Measurements from ENCODE around the gene NPAS2. TPM values are rescaled to one million over a fixed set of nuclear protein-coding genes. Genes with fewer than 3 reads are reported as not detected.

NPAS2 gene
- total RNA-seq, 2 donors from 2014 or later: 1.1 to 1.6 TPM

- 75 to 95% methylated on average over 4 to 5 of the region's 5 CpGs for WGBS, 2 experiments (ENCODE audit: insufficient coverage in 1 of 2, insufficient read length in 1 of 2)
- Mint-ChIP-seq H3K27me3 (ENCODE audit: insufficient read depth) (no peaks in the 10 kb centered on the region), H3K4me1 (peaks cover 7% of the 10 kb centered on the region), H3K4me3 (no peak overlapping the region), H3K27ac (no peak overlapping the region), H3K36me3 (ENCODE audit: low read depth) (no peaks in the 10 kb centered on the region), H3K9me3 (no peaks in the 10 kb centered on the region)
- no peaks in the 10 kb centered on the region for H3K4me1 ChIP-seq (ENCODE audit: control insufficient read depth, insufficient read depth, low read length)
- H3K27me3 ChIP-seq (ENCODE audit: control insufficient read depth, insufficient read depth, low read length, poor library complexity, severe bottlenecking): no peaks in the 10 kb centered on the region
- DNase-seq: peak; percentile 26
- TF ChIP-seq CTCF (conservative IDR thresholded peaks at IDR 0.05): no peak
- no peaks in the 10 kb centered on the region for H3K9me3 ChIP-seq (ENCODE audit: control insufficient read depth, low read length)
- no peak overlapping the region for H3K27ac ChIP-seq (ENCODE audit: low read depth, low read length)
- H3K4me3 ChIP-seq (ENCODE audit: low read length): no peak overlapping the region
- H3K36me3 ChIP-seq (ENCODE audit: control insufficient read depth, insufficient read depth, low read length): no peaks in the 10 kb centered on the region
- no peak overlapping the region for H3K9ac ChIP-seq (ENCODE audit: extremely low read depth, low read length, poor library complexity, severe bottlenecking)
These were observed 57.6 kb downstream of the NPAS2 start for GRCh38 chr2:100877555-100877954.

GRCh38 chr2:100878000-100878791 lies 58.3 kb downstream of the NPAS2 start:
- Mint-ChIP-seq H3K36me3 (ENCODE audit: low read depth) (no peaks in the 10 kb centered on the region), H3K4me1 (peaks cover 7% of the 10 kb centered on the region), H3K27ac (no peak overlapping the region), H3K4me3 (no peak overlapping the region), H3K27me3 (ENCODE audit: insufficient read depth) (no peaks in the 10 kb centered on the region), H3K9me3 (no peaks in the 10 kb centered on the region)
- WGBS, 2 experiments (ENCODE audit: insufficient coverage in 1 of 2, insufficient read length in 1 of 2): 88 to 94% methylated on average over 15 to 16 of the region's 16 CpGs
- TF ChIP-seq CTCF (conservative IDR thresholded peaks at IDR 0.05): no peak
- no peak overlapping the region for H3K27ac ChIP-seq (ENCODE audit: low read depth, low read length)
- no peaks in the 10 kb centered on the region for H3K9me3 ChIP-seq (ENCODE audit: control insufficient read depth, low read length)
- no peaks in the 10 kb centered on the region for H3K36me3 ChIP-seq (ENCODE audit: control insufficient read depth, insufficient read depth, low read length)
- no peaks in the 10 kb centered on the region for H3K27me3 ChIP-seq (ENCODE audit: control insufficient read depth, insufficient read depth, low read length, poor library complexity, severe bottlenecking)
- peak; percentile 31 for DNase-seq
- no peaks in the 10 kb centered on the region for H3K4me1 ChIP-seq (ENCODE audit: control insufficient read depth, insufficient read depth, low read length)
- H3K9ac ChIP-seq (ENCODE audit: extremely low read depth, low read length, poor library complexity, severe bottlenecking): no peak overlapping the region
- H3K4me3 ChIP-seq (ENCODE audit: low read length): no peak overlapping the region

GRCh38 chr2:100879296-100879695 lies 59.4 kb downstream of the NPAS2 start:
- DNase-seq: no peak
- no peak overlapping the region for H3K4me3 Mint-ChIP-seq
- H3K36me3 Mint-ChIP-seq (ENCODE audit: low read depth): no peaks in the 10 kb centered on the region
- no peaks in the 10 kb centered on the region for H3K9me3 ChIP-seq (ENCODE audit: control insufficient read depth, low read length)
- no peak overlapping the region for H3K27ac ChIP-seq (ENCODE audit: low read depth, low read length)
- H3K9me3 Mint-ChIP-seq: no peaks in the 10 kb centered on the region
- no peak overlapping the region for H3K4me3 ChIP-seq (ENCODE audit: low read length)
- no peak overlapping the region for H3K27ac Mint-ChIP-seq
- H3K4me1 ChIP-seq (ENCODE audit: control insufficient read depth, insufficient read depth, low read length): no peaks in the 10 kb centered on the region
- no peaks in the 10 kb centered on the region for H3K27me3 Mint-ChIP-seq (ENCODE audit: insufficient read depth)
- peaks cover 7% of the 10 kb centered on the region for H3K4me1 Mint-ChIP-seq
- H3K36me3 ChIP-seq (ENCODE audit: control insufficient read depth, insufficient read depth, low read length): no peaks in the 10 kb centered on the region
- no peaks in the 10 kb centered on the region for H3K27me3 ChIP-seq (ENCODE audit: control insufficient read depth, insufficient read depth, low read length, poor library complexity, severe bottlenecking)
- WGBS, 2 experiments (ENCODE audit: insufficient coverage in 1 of 2, insufficient read length in 1 of 2): 86 to 88% methylated on average over 1 to 3 of the region's 3 CpGs
- no peak for TF ChIP-seq CTCF (conservative IDR thresholded peaks at IDR 0.05)
- no peak overlapping the region for H3K9ac ChIP-seq (ENCODE audit: extremely low read depth, low read length, poor library complexity, severe bottlenecking)
